ENCODE results near the gene MATK. TPM values are rescaled to one million over a fixed set of nuclear protein-coding genes. Genes with fewer than 3 reads are reported as not detected.

MATK gene
- total and polyA plus RNA-seq, 2 donors (not counting 1 experiment from before 2014, with no cell fraction given): 1.3 to 8.2 TPM

- no peak overlapping the region for H3K4me3 Mint-ChIP-seq
- H3K36me3 ChIP-seq (replicated peaks in 1 of 2; ENCODE audit: control extremely low read depth in 1 of 2, control insufficient read depth in 1 of 2, extremely low read depth in 1 of 2, insufficient read depth in 2 of 2, low read length in 1 of 2): no peaks in the 10 kb centered on the region
- no peak for ATAC-seq (ENCODE audit: low read depth)
- no peaks in the 10 kb centered on the region for H4K20me1 ChIP-seq (ENCODE audit: control insufficient read depth, insufficient read depth, low read length, poor library complexity, severe bottlenecking)
- H3K9ac ChIP-seq (ENCODE audit: low read length): no peak overlapping the region
- WGBS (ENCODE audit: insufficient coverage): 92% methylated on average over 19 of the region's 19 CpGs
- intact Hi-C loops (cut with micrococcal nuclease): loop anchor here (5.0 kb wide), 1 partner anchor 153 kb away; no protein-coding TSS in a partner anchor
- DNase-seq: no peak
- ChIA-PET CTCF (interaction anchor here (3.3 kb wide), 1 partner anchor 57 kb away, joined by 15 read pairs; the partner anchor contains the start of gene MRPL54), POLR2A (no interaction called here)
- H3K9me3 ChIP-seq (ENCODE audit: control extremely low read depth in 1 of 3, control insufficient read depth in 2 of 3, insufficient read depth in 1 of 3, low read length in 2 of 3): no peaks in the 10 kb centered on the region
- peaks cover 6 to 16% of the 10 kb centered on the region in 2 donors for H3K4me1 ChIP-seq (ENCODE audit: control insufficient read depth in 2 of 2, insufficient read depth in 2 of 2, low read length in 2 of 2)
- no peaks in the 10 kb centered on the region for H3K9me3 Mint-ChIP-seq (ENCODE audit: insufficient read depth)
- no peak overlapping the region for H3K4me2 ChIP-seq (replicated peaks; ENCODE audit: low read depth, low read length, poor library complexity, severe bottlenecking)
- H3K4me3 ChIP-seq (ENCODE audit: control extremely low read depth in 1 of 5, extremely low read depth in 1 of 5, insufficient read depth in 1 of 5, low read depth in 2 of 5, low read length in 4 of 5): no peak overlapping the region
- H3K4me1 Mint-ChIP-seq: peaks cover 13% of the 10 kb centered on the region
- H3K27me3 Mint-ChIP-seq: no peaks in the 10 kb centered on the region
- H3K79me2 ChIP-seq (ENCODE audit: control insufficient read depth, insufficient read depth, low read length): no peaks in the 10 kb centered on the region
- peaks cover 0 to 4% (median 0%) of the 10 kb centered on the region in 4 experiments for H3K27me3 ChIP-seq (replicated peaks in 1 of 4; ENCODE audit: control extremely low read depth in 1 of 4, control insufficient read depth in 3 of 4, insufficient read depth in 4 of 4, low read length in 3 of 4)
- H2AFZ ChIP-seq (ENCODE audit: insufficient read depth, low read depth, low read length, poor library complexity, severe bottlenecking): no peak overlapping the region
- no peak overlapping the region for H3K27ac Mint-ChIP-seq
- no peak overlapping the region for H3K27ac ChIP-seq (ENCODE audit: low read length in 2 of 2)
- no peak for TF ChIP-seq EZH2 (IDR thresholded peaks at IDR 0.05; ENCODE audit: borderline replicate concordance, insufficient read depth, low read depth, low read length, poor library complexity, severe bottlenecking)
- no peak for TF ChIP-seq CTCF (IDR thresholded peaks at IDR 0.05)
Observed at GRCh38 chr19:3819989-3820388, 33.8 kb upstream of the MATK start.

- Histone ChIP-seq H3K36me3 (replicated peaks in 1 of 2; ENCODE audit: control extremely low read depth in 1 of 2, control insufficient read depth in 1 of 2, extremely low read depth in 1 of 2, insufficient read depth in 2 of 2, low read length in 1 of 2) (no peaks in the 10 kb centered on the region), H3K4me3 (ENCODE audit: control extremely low read depth in 1 of 5, extremely low read depth in 1 of 5, insufficient read depth in 1 of 5, low read depth in 2 of 5, low read length in 4 of 5) (no peak overlapping the region), H2AFZ (ENCODE audit: insufficient read depth, low read depth, low read length, poor library complexity, severe bottlenecking) (peak overlapping the region; percentile 49), H4K20me1 (ENCODE audit: control insufficient read depth, insufficient read depth, low read length, poor library complexity, severe bottlenecking) (no peaks in the 10 kb centered on the region), H3K9me3 (ENCODE audit: control extremely low read depth in 1 of 3, control insufficient read depth in 2 of 3, insufficient read depth in 1 of 3, low read length in 2 of 3) (peaks cover 0 to 5% (median 0%) of the 10 kb centered on the region in 3 donors), H3K79me2 (ENCODE audit: control insufficient read depth, insufficient read depth, low read length) (no peaks in the 10 kb centered on the region), H3K4me2 (replicated peaks; ENCODE audit: low read depth, low read length, poor library complexity, severe bottlenecking) (peak overlapping the region; percentile 37), H3K27ac (ENCODE audit: low read length in 2 of 2) (no peak overlapping the region), H3K27me3 (replicated peaks in 1 of 4; ENCODE audit: control extremely low read depth in 1 of 4, control insufficient read depth in 3 of 4, insufficient read depth in 4 of 4, low read length in 3 of 4) (peaks cover 0 to 4% (median 0%) of the 10 kb centered on the region in 4 experiments), H3K4me1 (ENCODE audit: control insufficient read depth in 2 of 2, insufficient read depth in 2 of 2, low read length in 2 of 2) (peaks cover 6 to 23% of the 10 kb centered on the region in 2 donors), H3K9ac (ENCODE audit: low read length) (no peak overlapping the region)
- Mint-ChIP-seq H3K9me3 (ENCODE audit: insufficient read depth) (no peaks in the 10 kb centered on the region), H3K27me3 (no peaks in the 10 kb centered on the region), H3K27ac (no peak overlapping the region), H3K4me3 (no peak overlapping the region), H3K4me1 (peaks cover 23% of the 10 kb centered on the region)
- DNase-seq (no peak), ATAC-seq (ENCODE audit: low read depth) (no peak)
- ChIA-PET CTCF (interaction anchor here (0.5 to 1.4 kb wide), 3 partner anchors 28 to 112 kb away, joined by 3 read pairs; no protein-coding TSS in a partner anchor), POLR2A (no interaction called here)
- 77% methylated on average over 28 of the region's 31 CpGs for WGBS (ENCODE audit: insufficient coverage)
- TF ChIP-seq EZH2 (IDR thresholded peaks at IDR 0.05; ENCODE audit: borderline replicate concordance, insufficient read depth, low read depth, low read length, poor library complexity, severe bottlenecking) (no peak), CTCF (IDR thresholded peaks at IDR 0.05) (no peak)
- intact Hi-C loops (cut with micrococcal nuclease): no loop called here
Observed at GRCh38 chr19:3818918-3819317, 32.7 kb upstream of the MATK start.

Measured in B cell (primary cell).